Ovary (tissue), 9 donors: ENCODE results near the gene CDC20. TPM values are rescaled to one million over a fixed set of nuclear protein-coding genes. Genes with fewer than 3 reads are reported as not detected.
"Not testable (repeated sequence)": the region's sequence is repeated elsewhere in the genome, so short reads cannot be mapped to it uniquely, and the experiment has no call there.

Source experiments
- DNase-seq, 5 donors: peaks; one replicate each; pipeline ENCODE4 v3.0.0-alpha.2; 2019 to 2020
- H3K27ac ChIP-seq, 2 donors: fragments of 200-600 bp; one replicate each; pipeline versions ENCODE4 v1.5.1 to v1.8.0; 2019 to 2022
- H3K27me3 ChIP-seq: fragments of 200-600 bp; one replicate; pipeline ENCODE4 v1.8.0; 2022
- H3K36me3 ChIP-seq: fragments of 200-600 bp; sonication (generic); one replicate; pipeline ENCODE4 v1.5.1; 2019
- H3K4me1 ChIP-seq: one replicate; pipeline ENCODE4 v1.8.1; 2013; ENCODE audit warnings: mild to moderate bottlenecking, moderate library complexity; ENCODE audit not compliant: insufficient read depth
- H3K4me3 ChIP-seq: fragments of 200-600 bp; sonication (generic); one replicate; pipeline ENCODE4 v1.5.1; 2017
- H3K9me3 ChIP-seq, 2 donors: fragments of 200-600 bp in 1 of 2; sonication (generic) in 1 of 2; one replicate each; pipeline versions ENCODE4 v1.5.1 to v1.8.1; 2013 to 2019; ENCODE audit warnings: mild to moderate bottlenecking in 1 of 2, moderate library complexity in 1 of 2
- CTCF ChIP-seq, 3 donors: fragments of 450-650 bp in 2 of 3; fragments of 200-600 bp in 1 of 3; IDR thresholded peaks; one replicate each; pipeline versions ENCODE4 v1.5.1 to v1.8.0; 2016 to 2022; ENCODE audit warnings: antibody characterized with exemption in 3 of 3, mild to moderate bottlenecking in 1 of 3
- EP300 ChIP-seq: sonication (generic); formaldehyde crosslinking; IDR thresholded peaks from one replicate; pipeline ENCODE4 v1.6.1; 2017; ENCODE audit warnings: antibody characterized with exemption
- POLR2A ChIP-seq: fragments of 450-650 bp; IDR thresholded peaks from one replicate; pipeline ENCODE4 v1.6.1; 2017; ENCODE audit warnings: antibody characterized with exemption, mild to moderate bottlenecking, moderate library complexity
- WGBS, 3 donors: extraction: QIAGEN DNeasy Blood & Tissue Kit in 1 of 3; methylation state at CpG; one replicate each; pipeline versions ENCODE4 v1.1.5 to v1.1.7; 2013 to 2017; 5-methylcytosine and 5-hydroxymethylcytosine counted together
- intact Hi-C, 4 donors: fragments of 100-400 bp; cut with DNase I; formaldehyde crosslinking; loops; one replicate each; pipeline versions ENCODE4 v1.11.0 to v1.15.1; 2022 to 2023
- polyA plus RNA-seq, 2 donors: library from polyadenylated mRNA; stranded (reverse); fragments of 200-250 nt in 1 of 2; fragments of 350-450 nt in 1 of 2; fragmentation: Illumina TruSeq in 1 of 2; extraction: RNeasy Lipid Tissue Mini Kit (QIAGEN cat#74804) in 1 of 2; gene quantifications; one replicate each; pipeline ENCODE4 v1.2.3, GENCODE V29; 2013 to 2014
- total RNA-seq, 7 donors: library from RNA; depleted of rRNA in 2 of 7; stranded (reverse); fragments of >200 nt in 2 of 7; fragmentation: NEBNext Ultra II Directional in 3 of 7; extraction: Animal tissue kit (Norgen Biotek cat#: 25700) in 3 of 7; gene quantifications; one replicate each; pipeline versions ENCODE4 v1.1.0 to v1.2.4, GENCODE V29; 2016 to 2023
- donor health status: DM: no; HTN: no; CAD: no; lungs with moderate emphysema.
- donor health status: DM: no; HTN: no; CAD: no.
- donor health status: Bipolar disorder and iron deficiency.
- donor health status: DM: yes; HTN: yes; CAD: no.
- donor health status: DM: no; HTN: no; CAD: no.
- donor health status: DM: yes; HTN: yes; CAD: no.

CDC20 gene
- total and polyA plus RNA-seq, 9 donors, result 0.50 to 2.9 (median 1.4) TPM; not detected in 1

GRCh38 chr1:43392702-43393101 lies 33.9 kb downstream of the CDC20 start:
- Histone ChIP-seq H3K27ac (no peak overlapping the region), H3K36me3 (no peaks in the 10 kb centered on the region), H3K27me3 (no peaks in the 10 kb centered on the region), H3K4me3 (no peak overlapping the region), H3K9me3 (no peaks in the 10 kb centered on the region), H3K4me1 (peaks cover 4% of the 10 kb centered on the region)
- no peak for TF ChIP-seq CTCF (IDR thresholded peaks at IDR 0.05)
- no peak for TF ChIP-seq POLR2A
- TF ChIP-seq EP300, result no peak
- intact Hi-C loops, result no loop called here
- WGBS, 3 donors, result 76 to 80% (median 78%) methylated on average over 3 of the region's 3 CpGs
- DNase-seq, result no peak

GRCh38 chr1:43395523-43395922 lies 36.7 kb downstream of the CDC20 start:
- no peaks in the 10 kb centered on the region for H3K27me3 ChIP-seq
- H3K4me1 ChIP-seq, result no peaks in the 10 kb centered on the region
- no peak overlapping the region for H3K27ac ChIP-seq
- H3K4me3 ChIP-seq, result no peak overlapping the region
- no peak for DNase-seq
- TF ChIP-seq EP300 (no peak), CTCF (IDR thresholded peaks at IDR 0.05) (no peak), POLR2A (no peak)
- 87 to 91% (median 91%) methylated on average over 4 of the region's 4 CpGs for WGBS, 3 donors
- H3K9me3 ChIP-seq, result no peaks in the 10 kb centered on the region
- no peaks in the 10 kb centered on the region for H3K36me3 ChIP-seq
- intact Hi-C loops, result no loop called here

DNA sequence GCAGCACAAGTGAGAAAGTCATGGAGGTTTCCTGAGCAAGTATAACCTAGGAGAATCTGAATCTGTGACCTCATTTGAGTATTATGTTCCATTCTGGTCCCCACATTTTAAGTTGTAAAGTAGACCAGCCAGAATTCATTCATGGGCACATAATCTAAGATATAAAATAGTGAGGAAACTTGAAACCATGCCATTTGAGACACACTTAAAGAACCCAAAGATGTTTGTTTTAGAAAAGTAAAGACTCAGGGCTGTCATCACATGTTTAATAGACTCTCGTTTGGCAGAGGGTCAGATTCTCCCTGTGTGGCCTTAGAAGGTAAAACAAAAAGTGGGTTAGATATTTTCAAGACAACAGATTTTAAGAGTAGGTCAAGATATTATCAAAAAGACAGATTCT lies 37.3 kb downstream of the CDC20 start:
- no peak overlapping the region for H3K4me3 ChIP-seq
- no peaks in the 10 kb centered on the region for H3K27me3 ChIP-seq
- TF ChIP-seq POLR2A (no peak), EP300 (no peak), CTCF (IDR thresholded peaks at IDR 0.05) (no peak)
- DNase-seq, result no peak
- H3K27ac ChIP-seq, result no peak overlapping the region
- H3K36me3 ChIP-seq, result no peaks in the 10 kb centered on the region
- H3K4me1 ChIP-seq, result no peaks in the 10 kb centered on the region
- H3K9me3 ChIP-seq, result no peaks in the 10 kb centered on the region
- WGBS, 3 donors, result 64 to 70% (median 68%) methylated on average over 1 of the region's 1 CpG
- intact Hi-C loops, result no loop called here

DNA sequence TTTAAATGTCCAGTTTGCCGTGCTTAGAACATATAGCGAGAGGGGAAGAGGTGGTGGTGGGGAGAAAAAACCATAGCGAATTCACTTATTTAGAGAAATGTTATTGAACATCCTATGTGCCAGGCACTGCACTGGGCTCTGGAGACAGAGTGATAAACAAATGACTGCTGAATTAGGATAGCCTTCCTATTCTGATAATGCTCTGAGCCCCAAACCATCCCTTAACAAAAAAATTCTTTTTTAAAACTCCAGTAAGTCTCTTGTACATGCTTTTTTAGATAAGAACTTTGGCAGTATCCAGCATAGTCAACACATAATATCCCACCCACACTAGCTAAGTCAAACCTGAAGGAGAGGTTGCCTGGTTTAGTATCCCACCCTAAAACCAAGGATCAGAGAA lies 39.4 kb downstream of the CDC20 start:
- no peak overlapping the region for H3K4me3 ChIP-seq
- H3K4me1 ChIP-seq, result no peaks in the 10 kb centered on the region
- intact Hi-C loops, result no loop called here
- no peaks in the 10 kb centered on the region for H3K36me3 ChIP-seq
- H3K9me3 ChIP-seq, result no peaks in the 10 kb centered on the region
- no peaks in the 10 kb centered on the region for H3K27me3 ChIP-seq
- no peak for DNase-seq
- H3K27ac ChIP-seq, result no peak overlapping the region
- no peak for TF ChIP-seq EP300
- no peak for TF ChIP-seq POLR2A
- TF ChIP-seq CTCF (IDR thresholded peaks at IDR 0.05), result no peak
- WGBS, 3 donors, result 95 to 97% (median 95%) methylated on average over 3 of the region's 3 CpGs

DNA sequence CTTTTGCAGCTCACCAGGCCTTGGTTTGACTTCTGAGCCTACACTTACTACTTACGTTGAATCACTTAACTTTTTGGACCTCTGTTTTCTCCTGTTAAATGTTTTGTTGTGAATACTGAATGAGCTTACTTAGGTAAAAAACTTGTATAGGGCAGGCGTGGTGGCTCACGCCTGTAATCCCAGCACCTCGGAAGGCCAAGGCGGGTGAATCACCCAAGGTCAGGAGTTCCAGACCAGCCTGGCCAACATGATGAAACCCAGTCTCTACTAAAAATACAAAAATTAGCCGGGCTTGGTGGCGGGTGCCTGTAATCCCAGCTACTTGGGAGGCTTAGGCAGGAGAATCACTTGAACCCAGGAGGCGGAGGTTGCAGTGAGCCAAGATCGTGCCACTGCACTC lies 41.7 kb downstream of the CDC20 start:
- 96 to 97% (median 96%) methylated on average over 9 of the region's 9 CpGs for WGBS, 3 donors
- not testable (repeated sequence) for H3K9me3 ChIP-seq

More for the DNA sequence above, 41.7 kb downstream of the CDC20 start:
- intact Hi-C loops, DNase-seq, H3K4me1 ChIP-seq, H3K4me3 ChIP-seq, H3K27me3 ChIP-seq, H3K27ac ChIP-seq, H3K36me3 ChIP-seq: not testable (repeated sequence)
